Dermis blood vessel endothelial cell (primary cell): ENCODE data around the gene CCNT1. TPM values are rescaled to one million over a fixed set of nuclear protein-coding genes. Genes with fewer than 3 reads are reported as not detected.

Source experiments
- total RNA-seq: library from RNA; depleted of rRNA; stranded (reverse); fragments of >200 nt; gene quantifications from 2 replicates; pipeline ENCODE4 v1.2.3, GENCODE V29; 2014

Gene CCNT1
- total RNA-seq, 1 donor from 2014 or later, result 25.9 TPM

Other genes starting within 250 kb of the CCNT1 start
- not detected in 2 replicates for gene ANP32D, start 244.1 kb downstream of the CCNT1 start, total RNA-seq
- not detected in 2 replicates for gene C12orf54, start 234.2 kb downstream of the CCNT1 start, total RNA-seq
- not detected in 2 replicates for gene OR8S1, start 191.1 kb downstream of the CCNT1 start, total RNA-seq
- gene LALBA, start 146.7 kb downstream of the CCNT1 start, total RNA-seq, result not detected in 2 replicates
- 55.8 and 63.0 TPM in 2 replicates for gene KANSL2, start 34.5 kb downstream of the CCNT1 start, total RNA-seq
- gene ADCY6, start 72.4 kb upstream of the CCNT1 start, total RNA-seq, result 39.0 and 43.3 TPM in 2 replicates
- gene CACNB3, start 101.8 kb upstream of the CCNT1 start, total RNA-seq, result 16.3 and 20.0 TPM in 2 replicates
- gene DDX23, start 135.5 kb upstream of the CCNT1 start, total RNA-seq, result 115 and 124 TPM in 2 replicates
- 3.4 and 10.9 TPM in 2 replicates for gene RND1, start 149.2 kb upstream of the CCNT1 start, total RNA-seq
- gene FKBP11, start 208.8 kb upstream of the CCNT1 start, total RNA-seq, result 11.6 and 16.4 TPM in 2 replicates
- gene ARF3, start 240.8 kb upstream of the CCNT1 start, total RNA-seq, result 46.1 and 61.5 TPM in 2 replicates